Measurements from ENCODE around the gene VRK3. TPM values are rescaled to one million over a fixed set of nuclear protein-coding genes. Genes with fewer than 3 reads are reported as not detected.

The VRK3 gene
- polyA plus RNA-seq, 1 donor from 2014 or later, result 47.3 TPM

GRCh38 chr19:50025794-50026549 is 800 bp upstream of the VRK3 start, which contains the start of gene ZNF473:
Gene ZNF473 (plus strand): TSS chr19:50026005. CDS start chr19:50031083, 5,078 bp downstream.
- H3K27ac ChIP-seq (ENCODE audit: low read length), result peak within 1 kb of the TSS; percentile 84
- H3K4me2 ChIP-seq (ENCODE audit: low read length), result peak within 1 kb of the TSS; percentile 56
- no peaks in the 10 kb centered on the region for H3K9me2 ChIP-seq (ENCODE audit: insufficient read depth, low read length)
- no peaks in the 10 kb centered on the region for H3K27me3 ChIP-seq (ENCODE audit: insufficient read depth, low read depth, low read length)
- H3K9ac ChIP-seq (ENCODE audit: low read length), result peak within 1 kb of the TSS; percentile 72
- peaks cover 27% of the 10 kb centered on the region for H3K79me2 ChIP-seq (replicated peaks; ENCODE audit: insufficient read depth, low read length)
- no peaks in the 10 kb centered on the region for H3K9me3 ChIP-seq (ENCODE audit: low read length)
- peak within 1 kb of the TSS; percentile 93 for H3K4me3 ChIP-seq (ENCODE audit: low read length)
- no peaks in the 10 kb centered on the region for H4K20me1 ChIP-seq (ENCODE audit: insufficient read depth)
- TF ChIP-seq, protein P1, sequence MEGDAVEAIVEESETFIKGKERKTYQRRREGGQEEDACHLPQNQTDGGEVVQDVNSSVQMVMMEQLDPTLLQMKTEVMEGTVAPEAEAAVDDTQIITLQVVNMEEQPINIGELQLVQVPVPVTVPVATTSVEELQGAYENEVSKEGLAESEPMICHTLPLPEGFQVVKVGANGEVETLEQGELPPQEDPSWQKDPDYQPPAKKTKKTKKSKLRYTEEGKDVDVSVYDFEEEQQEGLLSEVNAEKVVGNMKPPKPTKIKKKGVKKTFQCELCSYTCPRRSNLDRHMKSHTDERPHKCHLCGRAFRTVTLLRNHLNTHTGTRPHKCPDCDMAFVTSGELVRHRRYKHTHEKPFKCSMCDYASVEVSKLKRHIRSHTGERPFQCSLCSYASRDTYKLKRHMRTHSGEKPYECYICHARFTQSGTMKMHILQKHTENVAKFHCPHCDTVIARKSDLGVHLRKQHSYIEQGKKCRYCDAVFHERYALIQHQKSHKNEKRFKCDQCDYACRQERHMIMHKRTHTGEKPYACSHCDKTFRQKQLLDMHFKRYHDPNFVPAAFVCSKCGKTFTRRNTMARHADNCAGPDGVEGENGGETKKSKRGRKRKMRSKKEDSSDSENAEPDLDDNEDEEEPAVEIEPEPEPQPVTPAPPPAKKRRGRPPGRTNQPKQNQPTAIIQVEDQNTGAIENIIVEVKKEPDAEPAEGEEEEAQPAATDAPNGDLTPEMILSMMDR (IDR thresholded peaks at IDR 0.05; ENCODE audit: poor library complexity, severe bottlenecking), result no peak
- TF ChIP-seq EZH2 (IDR thresholded peaks at IDR 0.05; ENCODE audit: borderline replicate concordance, insufficient read depth, low read length, poor library complexity, severe bottlenecking) (no peak), TAF1 (IDR thresholded peaks at IDR 0.05; ENCODE audit: low read depth) (peak; percentile 34), RAD21 (conservative IDR thresholded peaks at IDR 0.05) (no peak), POLR2AphosphoS5 (IDR thresholded peaks at IDR 0.05) (peak; percentile 88), SMC3 (conservative IDR thresholded peaks at IDR 0.05; ENCODE audit: poor library complexity) (peak; percentile 45), EP300 (conservative IDR thresholded peaks at IDR 0.05; ENCODE audit: poor library complexity, severe bottlenecking) (peak; percentile 64), MXI1 (conservative IDR thresholded peaks at IDR 0.05; ENCODE audit: poor library complexity, severe bottlenecking) (peak; percentile 99)
- TF ChIP-seq, protein P2, sequence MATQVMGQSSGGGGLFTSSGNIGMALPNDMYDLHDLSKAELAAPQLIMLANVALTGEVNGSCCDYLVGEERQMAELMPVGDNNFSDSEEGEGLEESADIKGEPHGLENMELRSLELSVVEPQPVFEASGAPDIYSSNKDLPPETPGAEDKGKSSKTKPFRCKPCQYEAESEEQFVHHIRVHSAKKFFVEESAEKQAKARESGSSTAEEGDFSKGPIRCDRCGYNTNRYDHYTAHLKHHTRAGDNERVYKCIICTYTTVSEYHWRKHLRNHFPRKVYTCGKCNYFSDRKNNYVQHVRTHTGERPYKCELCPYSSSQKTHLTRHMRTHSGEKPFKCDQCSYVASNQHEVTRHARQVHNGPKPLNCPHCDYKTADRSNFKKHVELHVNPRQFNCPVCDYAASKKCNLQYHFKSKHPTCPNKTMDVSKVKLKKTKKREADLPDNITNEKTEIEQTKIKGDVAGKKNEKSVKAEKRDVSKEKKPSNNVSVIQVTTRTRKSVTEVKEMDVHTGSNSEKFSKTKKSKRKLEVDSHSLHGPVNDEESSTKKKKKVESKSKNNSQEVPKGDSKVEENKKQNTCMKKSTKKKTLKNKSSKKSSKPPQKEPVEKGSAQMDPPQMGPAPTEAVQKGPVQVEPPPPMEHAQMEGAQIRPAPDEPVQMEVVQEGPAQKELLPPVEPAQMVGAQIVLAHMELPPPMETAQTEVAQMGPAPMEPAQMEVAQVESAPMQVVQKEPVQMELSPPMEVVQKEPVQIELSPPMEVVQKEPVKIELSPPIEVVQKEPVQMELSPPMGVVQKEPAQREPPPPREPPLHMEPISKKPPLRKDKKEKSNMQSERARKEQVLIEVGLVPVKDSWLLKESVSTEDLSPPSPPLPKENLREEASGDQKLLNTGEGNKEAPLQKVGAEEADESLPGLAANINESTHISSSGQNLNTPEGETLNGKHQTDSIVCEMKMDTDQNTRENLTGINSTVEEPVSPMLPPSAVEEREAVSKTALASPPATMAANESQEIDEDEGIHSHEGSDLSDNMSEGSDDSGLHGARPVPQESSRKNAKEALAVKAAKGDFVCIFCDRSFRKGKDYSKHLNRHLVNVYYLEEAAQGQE (IDR thresholded peaks at IDR 0.05; ENCODE audit: borderline replicate concordance), result no peak
- H3F3A ChIP-seq (ENCODE audit: insufficient read depth, low read length, poor library complexity, severe bottlenecking), result no peaks in the 10 kb centered on the region
- no peaks in the 10 kb centered on the region for H3K36me3 ChIP-seq (ENCODE audit: insufficient read depth, low read length)
- H2AFZ ChIP-seq (ENCODE audit: low read depth, low read length), result peak within 1 kb of the TSS; percentile 80

DNA sequence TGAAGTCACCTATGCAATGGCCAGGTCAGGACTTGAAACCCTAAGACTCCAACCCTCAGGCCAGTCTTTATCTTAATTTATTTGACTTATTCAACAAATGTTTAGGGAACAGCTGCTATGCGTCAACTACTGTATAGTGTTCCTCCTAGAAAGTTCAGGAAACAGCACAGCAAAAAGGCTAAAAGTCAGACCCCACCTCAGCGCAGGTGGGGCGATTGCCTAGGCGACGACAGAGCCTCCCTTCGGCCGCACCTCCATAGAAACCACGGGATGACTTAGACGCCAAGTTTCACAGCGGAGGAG is 502 bp downstream of the VRK3 start:
- H3K36me3 ChIP-seq (ENCODE audit: insufficient read depth, low read length), result no peaks in the 10 kb centered on the region
- H3K4me2 ChIP-seq (ENCODE audit: low read length), result peak overlapping the region; percentile 56
- H3F3A ChIP-seq (ENCODE audit: insufficient read depth, low read length, poor library complexity, severe bottlenecking), result no peaks in the 10 kb centered on the region
- peak overlapping the region; percentile 52 for H3K27ac ChIP-seq (ENCODE audit: low read length)
- H3K9me3 ChIP-seq (ENCODE audit: low read length), result no peaks in the 10 kb centered on the region
- H3K9ac ChIP-seq (ENCODE audit: low read length), result peak overlapping the region; percentile 72
- peak overlapping the region; percentile 79 for H2AFZ ChIP-seq (ENCODE audit: low read depth, low read length)
- H3K27me3 ChIP-seq (ENCODE audit: insufficient read depth, low read depth, low read length), result no peaks in the 10 kb centered on the region
- peaks cover 27% of the 10 kb centered on the region for H3K79me2 ChIP-seq (replicated peaks; ENCODE audit: insufficient read depth, low read length)
- no peaks in the 10 kb centered on the region for H4K20me1 ChIP-seq (ENCODE audit: insufficient read depth)
- no peak for TF ChIP-seq TAF1 (IDR thresholded peaks at IDR 0.05; ENCODE audit: low read depth)
- TF ChIP-seq, protein P2 (IDR thresholded peaks at IDR 0.05; ENCODE audit: borderline replicate concordance), result no peak
- no peak for TF ChIP-seq POLR2AphosphoS5 (IDR thresholded peaks at IDR 0.05)
- no peak for TF ChIP-seq EP300 (conservative IDR thresholded peaks at IDR 0.05; ENCODE audit: poor library complexity, severe bottlenecking)
- TF ChIP-seq MXI1 (conservative IDR thresholded peaks at IDR 0.05; ENCODE audit: poor library complexity, severe bottlenecking), result no peak
- no peak for TF ChIP-seq EZH2 (IDR thresholded peaks at IDR 0.05; ENCODE audit: borderline replicate concordance, insufficient read depth, low read length, poor library complexity, severe bottlenecking)
- TF ChIP-seq, protein P1 (IDR thresholded peaks at IDR 0.05; ENCODE audit: poor library complexity, severe bottlenecking), result no peak
- peak overlapping the region; percentile 93 for H3K4me3 ChIP-seq (ENCODE audit: low read length)
- H3K9me2 ChIP-seq (ENCODE audit: insufficient read depth, low read length), result no peaks in the 10 kb centered on the region

Measured in neural cell (in vitro differentiated cells).